Fibroblast of lung (primary cell): Measurements from ENCODE around the gene HOXC9.

Experiments
- EZH2 ChIP-seq: IDR thresholded peaks from 2 replicates; pipeline ENCODE4 v1.5.1; 2012; ENCODE audit warnings: low read length, control low read depth, mild to moderate bottlenecking; ENCODE audit errors: missing control alignments
- TF ChIP-seq, protein P1 (sequence below), 2 donors: IDR thresholded peaks in 1 of 2; conservative IDR thresholded peaks in 1 of 2; 1 replicate in 1 of 2; 2 replicates in 1 of 2; pipeline ENCODE4 v1.5.1; 2011 to 2012; ENCODE audit warnings: low read length in 2 of 2, control low read depth in 1 of 2, inconsistent platforms in 1 of 2, low read depth in 1 of 2, mild to moderate bottlenecking in 1 of 2

DNA sequence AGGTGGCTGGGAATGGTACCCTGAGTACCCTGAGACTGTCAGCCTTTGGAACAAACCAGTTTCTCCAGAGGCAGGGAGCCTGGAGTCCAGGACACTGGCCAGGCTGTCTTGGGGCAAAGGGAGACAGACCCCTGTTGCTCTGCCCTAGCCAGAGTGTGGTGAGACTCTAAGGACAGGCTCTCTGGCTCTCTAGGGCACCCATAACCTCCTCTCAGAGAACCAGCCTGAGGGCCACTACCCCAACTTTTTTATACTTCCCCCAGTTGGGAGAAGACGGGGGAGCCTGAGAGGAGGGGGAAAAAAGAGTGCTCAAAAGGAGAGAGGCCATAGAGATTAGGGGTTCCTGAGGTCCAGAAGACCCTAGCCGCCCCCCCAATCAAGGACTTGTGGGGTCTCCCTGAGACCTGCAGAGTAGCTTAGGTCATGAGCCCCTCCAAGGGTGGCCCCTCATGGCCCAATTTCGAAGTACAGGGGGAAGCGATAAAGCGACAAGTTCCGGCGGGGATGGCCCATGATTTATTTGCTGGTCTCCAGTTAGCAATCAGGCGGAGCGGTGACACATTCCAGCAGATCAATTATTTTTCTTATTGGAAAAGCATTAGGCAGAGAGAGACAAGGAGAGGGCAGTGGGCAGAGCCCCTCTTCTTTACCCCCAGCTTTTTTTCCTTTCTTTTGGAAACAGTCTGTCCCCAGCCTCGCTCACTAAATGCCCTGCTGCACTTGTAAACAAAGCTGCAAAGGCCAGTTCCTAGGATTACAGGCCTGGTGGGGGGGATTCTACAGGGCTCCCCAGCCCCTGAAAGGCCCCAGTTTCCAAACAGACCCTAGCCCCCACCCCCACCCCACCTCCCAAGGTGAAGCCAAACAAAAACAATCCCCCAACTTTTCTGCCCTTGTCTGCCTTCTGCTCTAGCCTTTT, 10.4 kb downstream of the HOXC9 start:
- TF ChIP-seq, protein P1, sequence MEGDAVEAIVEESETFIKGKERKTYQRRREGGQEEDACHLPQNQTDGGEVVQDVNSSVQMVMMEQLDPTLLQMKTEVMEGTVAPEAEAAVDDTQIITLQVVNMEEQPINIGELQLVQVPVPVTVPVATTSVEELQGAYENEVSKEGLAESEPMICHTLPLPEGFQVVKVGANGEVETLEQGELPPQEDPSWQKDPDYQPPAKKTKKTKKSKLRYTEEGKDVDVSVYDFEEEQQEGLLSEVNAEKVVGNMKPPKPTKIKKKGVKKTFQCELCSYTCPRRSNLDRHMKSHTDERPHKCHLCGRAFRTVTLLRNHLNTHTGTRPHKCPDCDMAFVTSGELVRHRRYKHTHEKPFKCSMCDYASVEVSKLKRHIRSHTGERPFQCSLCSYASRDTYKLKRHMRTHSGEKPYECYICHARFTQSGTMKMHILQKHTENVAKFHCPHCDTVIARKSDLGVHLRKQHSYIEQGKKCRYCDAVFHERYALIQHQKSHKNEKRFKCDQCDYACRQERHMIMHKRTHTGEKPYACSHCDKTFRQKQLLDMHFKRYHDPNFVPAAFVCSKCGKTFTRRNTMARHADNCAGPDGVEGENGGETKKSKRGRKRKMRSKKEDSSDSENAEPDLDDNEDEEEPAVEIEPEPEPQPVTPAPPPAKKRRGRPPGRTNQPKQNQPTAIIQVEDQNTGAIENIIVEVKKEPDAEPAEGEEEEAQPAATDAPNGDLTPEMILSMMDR (conservative IDR thresholded peaks at IDR 0.05 in 1 of 2, IDR thresholded peaks at IDR 0.05 in 1 of 2; ENCODE audit: low read depth in 1 of 2, low read length in 2 of 2): no peak
- no peak for TF ChIP-seq EZH2
